Body of pancreas (tissue), 4 donors: ENCODE measurements around the gene LRRN3. TPM values are rescaled to one million over a fixed set of nuclear protein-coding genes. Genes with fewer than 3 reads are reported as not detected.

Source experiments
- ATAC-seq: fragments of 150-250 bp; one replicate; pipeline ENCODE4 v1.9.1; 2016
- DNase-seq, 4 donors: peaks; one replicate each; pipeline ENCODE4 v3.0.0-alpha.2; 2019
- H3K27ac ChIP-seq, 4 donors: fragments of 200-600 bp; sonication (generic); 1 replicate in 3 of 4; 2 replicates in 1 of 4; pipeline versions ENCODE4 v1.5.1 to v1.6.1; 2016 to 2019; ENCODE audit warnings: mild to moderate bottlenecking in 1 of 4, mixed read lengths in 1 of 4, moderate library complexity in 1 of 4
- H3K27me3 ChIP-seq, 2 donors: fragments of 200-600 bp; sonication (generic); one replicate each; pipeline ENCODE4 v1.6.0; 2016; ENCODE audit warnings: mild to moderate bottlenecking in 1 of 2
- H3K36me3 ChIP-seq, 2 donors: fragments of 200-600 bp; sonication (generic); replicated peaks in 1 of 2; 2 replicates each; pipeline ENCODE4 v1.5.1; 2016; ENCODE audit warnings: low read depth in 2 of 2; ENCODE audit not compliant: insufficient read depth in 1 of 2
- H3K4me1 ChIP-seq: fragments of 200-600 bp; sonication (generic); one replicate; pipeline ENCODE4 v1.6.0; 2016
- H3K4me3 ChIP-seq, 2 donors: fragments of 200-600 bp; sonication (generic); 1 replicate in 1 of 2; 2 replicates in 1 of 2; pipeline ENCODE4 v1.5.1; 2016 to 2019
- H3K9me3 ChIP-seq, 3 donors: fragments of 200-600 bp; sonication (generic); 1 replicate in 2 of 3; 2 replicates in 1 of 3; pipeline ENCODE4 v1.5.1; 2016
- POLR2A ChIP-seq, 3 donors: fragments of 450-650 bp; IDR thresholded peaks; one replicate each; pipeline ENCODE4 v1.6.1; 2016; ENCODE audit warnings: antibody characterized with exemption in 3 of 3, mild to moderate bottlenecking in 2 of 3
- WGBS, 2 donors: methylation state at CpG; one replicate each; pipeline ENCODE4 v1.1.5; 2017; 5-methylcytosine and 5-hydroxymethylcytosine counted together
- intact Hi-C: fragments of 100-400 bp; cut with DNase I; formaldehyde crosslinking; loops from one replicate; pipeline ENCODE4 v1.15.1; 2023
- total RNA-seq, 2 donors: library from RNA; depleted of rRNA; stranded (reverse); fragments of >200 nt; gene quantifications; one replicate each; pipeline ENCODE4 v1.1.0, GENCODE V29; 2016
- TF ChIP-seq, protein P1 (sequence below), 7 experiments: fragments of 450-650 bp in 4 of 7; fragments of 200-600 bp in 3 of 7; sonication (generic) in 3 of 7; IDR thresholded peaks; one replicate each; pipeline ENCODE4 v1.5.1; 2016 to 2019; ENCODE audit warnings: antibody characterized with exemption in 7 of 7

LRRN3 gene
- total RNA-seq, 2 donors from 2014 or later, result 0.26 to 2.6 TPM

DNA sequence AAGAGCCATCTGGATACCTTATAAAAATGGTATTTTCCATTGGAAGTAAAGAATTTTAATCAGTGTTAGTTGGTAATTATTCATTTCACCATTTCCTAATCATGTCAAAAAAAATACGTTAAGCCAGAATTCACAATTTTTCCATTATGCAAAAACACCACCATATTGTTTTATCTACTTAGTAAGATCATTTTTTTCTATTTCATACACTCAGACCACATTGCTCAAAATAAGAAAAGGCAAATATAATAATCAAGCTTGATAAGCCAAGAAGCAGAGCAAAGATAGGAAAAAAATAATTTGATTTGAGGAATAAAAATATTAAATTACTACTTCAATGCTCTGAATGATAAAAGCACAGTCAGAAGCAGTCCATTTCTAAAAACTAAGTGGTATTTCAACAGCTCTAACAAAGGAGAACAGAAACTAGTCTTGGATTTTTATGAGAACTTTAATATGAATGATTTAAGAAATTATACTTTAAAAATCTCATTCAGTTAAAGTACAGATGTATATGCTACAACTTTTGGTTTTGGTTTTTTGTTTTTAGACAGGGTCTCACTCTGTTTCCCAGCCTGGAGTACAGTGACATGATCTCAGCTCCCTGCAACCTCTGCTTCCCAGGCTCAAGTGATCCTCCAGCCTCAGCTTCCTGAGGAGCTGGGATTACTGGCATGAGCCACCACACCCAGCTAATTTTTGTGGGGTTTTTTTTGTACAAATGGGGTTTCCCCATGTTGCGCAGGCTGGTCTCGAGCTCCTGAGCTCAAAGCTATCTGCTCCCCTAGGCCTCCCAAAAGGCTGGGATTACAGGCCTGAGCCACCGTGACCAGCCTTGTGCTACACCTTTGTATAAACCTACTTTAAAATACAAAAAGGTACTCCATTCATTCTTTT, 46.6 kb downstream of the LRRN3 start:
- ATAC-seq (no peak), DNase-seq (no peak)
- intact Hi-C loops, result no loop called here
- Histone ChIP-seq H3K27me3 (no peaks in the 10 kb centered on the region), H3K4me3 (no peak overlapping the region), H3K27ac (no peak overlapping the region), H3K36me3 (no peaks in the 10 kb centered on the region), H3K4me1 (peaks cover 9% of the 10 kb centered on the region), H3K9me3 (no peaks in the 10 kb centered on the region)
- no peak for TF ChIP-seq POLR2A (IDR thresholded peaks at IDR 0.05)
- TF ChIP-seq, protein P1, sequence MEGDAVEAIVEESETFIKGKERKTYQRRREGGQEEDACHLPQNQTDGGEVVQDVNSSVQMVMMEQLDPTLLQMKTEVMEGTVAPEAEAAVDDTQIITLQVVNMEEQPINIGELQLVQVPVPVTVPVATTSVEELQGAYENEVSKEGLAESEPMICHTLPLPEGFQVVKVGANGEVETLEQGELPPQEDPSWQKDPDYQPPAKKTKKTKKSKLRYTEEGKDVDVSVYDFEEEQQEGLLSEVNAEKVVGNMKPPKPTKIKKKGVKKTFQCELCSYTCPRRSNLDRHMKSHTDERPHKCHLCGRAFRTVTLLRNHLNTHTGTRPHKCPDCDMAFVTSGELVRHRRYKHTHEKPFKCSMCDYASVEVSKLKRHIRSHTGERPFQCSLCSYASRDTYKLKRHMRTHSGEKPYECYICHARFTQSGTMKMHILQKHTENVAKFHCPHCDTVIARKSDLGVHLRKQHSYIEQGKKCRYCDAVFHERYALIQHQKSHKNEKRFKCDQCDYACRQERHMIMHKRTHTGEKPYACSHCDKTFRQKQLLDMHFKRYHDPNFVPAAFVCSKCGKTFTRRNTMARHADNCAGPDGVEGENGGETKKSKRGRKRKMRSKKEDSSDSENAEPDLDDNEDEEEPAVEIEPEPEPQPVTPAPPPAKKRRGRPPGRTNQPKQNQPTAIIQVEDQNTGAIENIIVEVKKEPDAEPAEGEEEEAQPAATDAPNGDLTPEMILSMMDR (IDR thresholded peaks at IDR 0.05), result no peak
- WGBS, 2 donors, result 82 to 85% methylated on average over 4 of the region's 4 CpGs

DNA sequence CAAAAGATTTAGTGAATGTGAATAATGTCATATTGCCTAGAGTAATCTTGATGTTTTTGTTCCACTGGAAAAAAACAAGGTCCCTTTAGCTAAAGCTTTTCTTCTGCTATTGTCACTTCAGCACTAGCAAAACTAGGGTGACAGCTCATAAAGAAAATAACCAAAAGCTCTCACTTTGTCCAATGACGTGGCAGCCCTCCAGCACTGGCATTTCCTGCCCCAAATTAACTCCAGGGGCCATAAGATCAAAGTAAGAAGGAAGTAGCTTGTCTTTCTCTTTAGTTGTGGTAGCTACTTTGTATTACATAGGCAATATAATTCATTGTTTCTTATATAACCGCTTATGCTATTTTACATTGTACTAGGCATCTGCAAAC, 47.3 kb downstream of the LRRN3 start:
- H3K9me3 ChIP-seq, result no peaks in the 10 kb centered on the region
- no peak overlapping the region for H3K4me3 ChIP-seq
- no peak overlapping the region for H3K27ac ChIP-seq
- DNase-seq (peak in 3 of 4 donors; percentile 3 to 26 (median 11)), ATAC-seq (no peak)
- peaks cover 9% of the 10 kb centered on the region for H3K4me1 ChIP-seq
- WGBS, 2 donors, result 53 to 59% methylated on average over 2 of the region's 2 CpGs
- no peaks in the 10 kb centered on the region for H3K36me3 ChIP-seq
- intact Hi-C loops, result no loop called here
- TF ChIP-seq, protein P1 (IDR thresholded peaks at IDR 0.05), result no peak
- TF ChIP-seq POLR2A (IDR thresholded peaks at IDR 0.05), result no peak
- H3K27me3 ChIP-seq, result no peaks in the 10 kb centered on the region

DNA sequence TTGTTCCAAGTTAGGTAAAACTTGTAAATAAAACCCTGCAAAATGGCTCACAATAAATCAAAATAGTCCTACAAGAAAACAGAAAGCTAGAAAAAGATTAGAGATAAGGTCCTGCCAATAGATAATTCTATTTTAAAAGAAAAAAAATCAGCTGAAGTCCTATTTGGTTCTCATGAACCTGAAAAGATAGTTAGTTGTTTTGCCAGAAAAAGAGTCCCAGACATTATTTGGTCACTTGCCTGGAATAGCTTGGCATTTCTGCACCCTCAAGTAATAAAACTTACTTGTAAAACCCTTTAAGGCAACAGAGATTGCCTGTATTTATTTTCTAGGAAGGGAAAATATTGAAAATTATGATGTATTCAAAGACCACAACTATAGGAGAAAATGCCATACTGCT, 47.7 kb downstream of the LRRN3 start:
- intact Hi-C loops, result no loop called here
- Histone ChIP-seq H3K9me3 (no peaks in the 10 kb centered on the region), H3K27ac (no peak overlapping the region), H3K36me3 (no peaks in the 10 kb centered on the region), H3K27me3 (no peaks in the 10 kb centered on the region), H3K4me1 (peaks cover 9% of the 10 kb centered on the region), H3K4me3 (no peak overlapping the region)
- DNase-seq (no peak), ATAC-seq (no peak)
- TF ChIP-seq, protein P1 (IDR thresholded peaks at IDR 0.05), result no peak
- TF ChIP-seq POLR2A (IDR thresholded peaks at IDR 0.05), result no peak

DNA sequence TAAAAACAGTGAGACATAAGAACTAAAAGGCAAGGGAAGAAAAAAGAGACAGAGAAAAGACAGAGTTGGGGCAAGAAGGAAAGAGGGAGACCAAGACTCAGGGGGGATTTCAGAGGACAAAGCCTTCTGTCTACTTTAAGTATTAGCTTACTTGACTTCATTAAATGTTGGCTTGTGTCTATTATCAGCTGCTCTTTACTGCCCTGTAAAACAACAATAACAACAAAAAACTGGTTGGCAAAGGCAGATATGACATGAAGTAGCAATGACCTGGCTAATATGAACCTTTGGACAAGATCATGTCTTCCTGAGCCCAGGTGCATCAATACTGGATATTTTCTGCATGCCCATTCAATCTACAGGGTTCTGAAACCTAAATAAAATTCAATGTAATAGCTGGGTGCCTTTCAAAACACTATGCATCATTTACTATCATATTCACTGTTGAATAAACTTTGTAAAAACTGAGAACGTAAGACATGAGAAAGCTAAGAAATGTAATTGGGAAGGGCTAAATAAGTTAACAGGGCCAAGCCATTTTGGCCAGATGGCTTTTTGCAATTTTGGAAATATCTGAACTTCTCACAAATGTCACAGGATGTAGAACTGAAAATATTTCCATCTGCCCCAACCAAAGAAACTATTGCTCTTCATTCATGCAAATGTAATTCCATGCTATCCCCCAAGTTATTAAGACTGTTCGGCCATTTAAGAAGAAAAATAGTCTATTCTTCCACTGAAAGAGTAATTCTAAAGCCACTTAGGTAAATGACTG, 49.4 kb downstream of the LRRN3 start:
- intact Hi-C loops, result no loop called here
- Histone ChIP-seq H3K4me3 (no peak overlapping the region), H3K9me3 (no peaks in the 10 kb centered on the region), H3K27me3 (no peaks in the 10 kb centered on the region), H3K4me1 (peaks cover 9% of the 10 kb centered on the region), H3K36me3 (no peaks in the 10 kb centered on the region), H3K27ac (no peak overlapping the region)
- no peak for TF ChIP-seq POLR2A (IDR thresholded peaks at IDR 0.05)
- TF ChIP-seq, protein P1 (IDR thresholded peaks at IDR 0.05), result no peak
- 83 to 87% methylated on average over 2 of the region's 2 CpGs for WGBS, 2 donors
- no peak for DNase-seq
- no peak for ATAC-seq
